GM12878 (cell line): ENCODE measurements around the gene XRCC2. TPM values are rescaled to one million over a fixed set of nuclear protein-coding genes. Genes with fewer than 3 reads are reported as not detected.

ENCODE experiments used
- ATAC-seq: fragments of 200-7000 bp; cut with Tn5 transposase; 3 replicates; pipeline ENCODE4 v1.9.1; 2020; ENCODE audit warnings: mild to moderate bottlenecking, moderate library complexity
- BruUV-seq: library from RNA; stranded (reverse); fragments of 400-500 nt; replicated peaks from 2 replicates; lab custom pipeline; 2021; lab: Mats Ljungman, UMichigan
- CTCF ChIA-PET: fragments of 300-600 bp; sonication (Branson Sonifier 250); formaldehyde crosslinking; extraction: SDS; loops from one replicate; lab custom pipeline; 2021; ENCODE audit warnings: inconsistent platforms; lab: Yijun Ruan, JAX
- POLR2A ChIA-PET: fragments of 350-600 bp; formaldehyde crosslinking; extraction: SDS; loops from one replicate; lab custom pipeline; 2021; ENCODE audit warnings: inconsistent platforms; lab: Charles Lee
- RAD21 ChIA-PET: fragments of 300-600 bp; sonication (Branson Sonifier 250); formaldehyde crosslinking; loops from one replicate; lab custom pipeline; 2023; ENCODE audit warnings: antibody characterized with exemption; ENCODE audit not compliant: unreplicated experiment; lab: Charles Lee
- SMC1A ChIA-PET: fragments of 300-600 bp; sonication (Branson Sonifier 250); formaldehyde crosslinking; loops from one replicate; lab custom pipeline; 2023; ENCODE audit not compliant: unreplicated experiment, uncharacterized antibody; lab: Charles Lee
- DNase-seq: peaks from one replicate; pipeline ENCODE4 v3.0.0-alpha.2; 2011; ENCODE audit warnings: low read depth, low spot score
- FAIRE-seq: peaks from 3 replicates; lab custom pipeline; 2011; peaks lifted over from hg19 to GRCh38; lab: Jason Lieb, UNC
- H2AFZ ChIP-seq: 2 replicates; pipeline ENCODE4 v1.6.0; 2011; ENCODE audit warnings: low read depth, low read length, control low read depth; ENCODE audit not compliant: control insufficient read depth
- H3K27ac ChIP-seq: 2 replicates; pipeline ENCODE4 v1.5.1; 2011; ENCODE audit warnings: control low read depth; ENCODE audit not compliant: control insufficient read depth, insufficient read depth
- H3K27me3 ChIP-seq, 2 experiments: replicated peaks in 1 of 2; 2 replicates each; pipeline versions ENCODE4 v1.6.0 to v1.6.1; 2011; ENCODE audit warnings: low read length in 1 of 2; ENCODE audit not compliant: control insufficient read depth in 2 of 2, insufficient read depth in 2 of 2
- H3K36me3 ChIP-seq, 2 experiments: 2 replicates each; pipeline ENCODE4 v1.5.1; 2011; ENCODE audit warnings: low read length in 1 of 2; ENCODE audit not compliant: control insufficient read depth in 2 of 2, insufficient read depth in 2 of 2
- H3K4me1 ChIP-seq: 2 replicates; pipeline ENCODE4 v1.6.1; 2011; ENCODE audit warnings: mild to moderate bottlenecking, low read length, moderate library complexity, mixed read lengths; ENCODE audit not compliant: control insufficient read depth, insufficient read depth
- H3K4me2 ChIP-seq: 2 replicates; pipeline ENCODE4 v1.6.0; 2011; ENCODE audit warnings: control low read depth; ENCODE audit not compliant: control insufficient read depth, insufficient read depth
- H3K4me3 ChIP-seq: fragments of 200-600 bp; sonication (generic); 2 replicates; pipeline ENCODE4 v1.5.1; 2016
- H3K79me2 ChIP-seq: 2 replicates; pipeline ENCODE4 v1.6.0; 2011; ENCODE audit warnings: low read length; ENCODE audit not compliant: control insufficient read depth, insufficient read depth
- H3K9ac ChIP-seq: 2 replicates; pipeline ENCODE4 v1.8.0; 2011; ENCODE audit warnings: low read length, control low read depth, mixed read lengths; ENCODE audit not compliant: control insufficient read depth, insufficient read depth
- H3K9me3 ChIP-seq: replicated peaks from 3 replicates; pipeline ENCODE4 v1.5.1; 2011; ENCODE audit warnings: mild to moderate bottlenecking, low read length; ENCODE audit not compliant: control insufficient read depth, insufficient read depth
- H4K20me1 ChIP-seq: 2 replicates; pipeline ENCODE4 v1.6.0; 2011; ENCODE audit not compliant: control insufficient read depth, insufficient read depth
- CBX3 ChIP-seq: fragments of 200-600 bp; sonication (generic); IDR thresholded peaks from 2 replicates; pipeline ENCODE4 v1.6.1; 2016; ENCODE audit warnings: low read depth, borderline replicate concordance
- CHD1 ChIP-seq: IDR thresholded peaks from 2 replicates; pipeline ENCODE4 v1.6.1; 2012; ENCODE audit warnings: low read depth, low read length, improper control_type of control experiment
- ELK1 ChIP-seq: IDR thresholded peaks from 2 replicates; pipeline ENCODE4 v1.6.1; 2012; ENCODE audit warnings: low read depth, low read length, improper control_type of control experiment
- MYB ChIP-seq: fragments of 150-350 bp; IDR thresholded peaks from 2 replicates; pipeline ENCODE4 v1.6.1; 2014; ENCODE audit warnings: mild to moderate bottlenecking, low read depth, low read length, borderline replicate concordance
- NFIC ChIP-seq: IDR thresholded peaks from 2 replicates; pipeline ENCODE4 v1.6.1; 2012; ENCODE audit warnings: low read depth, mild to moderate bottlenecking, inconsistent platforms, low read length, moderate library complexity
- PAX5 ChIP-seq: IDR thresholded peaks from 2 replicates; pipeline ENCODE4 v1.6.1; 2011; ENCODE audit warnings: low read depth, low read length, borderline replicate concordance
- PRDM15 ChIP-seq: fragments of 450-650 bp; formaldehyde crosslinking; IDR thresholded peaks from 2 replicates; pipeline ENCODE4 v1.4.0; 2020; ENCODE audit warnings: mild to moderate bottlenecking, moderate library complexity
- RAD21 ChIP-seq: IDR thresholded peaks from 2 replicates; pipeline ENCODE4 v1.6.1; 2011; ENCODE audit warnings: mild to moderate bottlenecking, low read depth, low read length, moderate library complexity; ENCODE audit not compliant: insufficient read depth
- RFX5 ChIP-seq: IDR thresholded peaks from 2 replicates; pipeline ENCODE4 v1.6.1; 2011; ENCODE audit warnings: low read depth, low read length, improper control_type of control experiment
- SMAD5 ChIP-seq: IDR thresholded peaks from 2 replicates; pipeline ENCODE4 v1.6.1; 2016; ENCODE audit warnings: antibody characterized with exemption, low read depth
- TAF1 ChIP-seq: IDR thresholded peaks from 2 replicates; pipeline ENCODE4 v1.6.1; 2011; ENCODE audit warnings: mild to moderate bottlenecking, low read depth, low read length, borderline replicate concordance
- TBL1XR1 ChIP-seq: IDR thresholded peaks from 2 replicates; pipeline ENCODE4 v1.6.1; 2012; ENCODE audit warnings: low read depth, low read length, improper control_type of control experiment
- ZBTB33 ChIP-seq: fragments of 450-650 bp; IDR thresholded peaks from 2 replicates; pipeline ENCODE4 v1.6.1; 2017; ENCODE audit warnings: mild to moderate bottlenecking
- ZNF592 ChIP-seq: fragments of 450-650 bp; IDR thresholded peaks from 2 replicates; pipeline ENCODE4 v1.6.1; 2017; ENCODE audit warnings: mild to moderate bottlenecking, moderate library complexity
- WGBS: methylation state at CpG from one replicate; pipeline ENCODE4 v1.1.6; 2016; ENCODE audit warnings: low lambda C conversion rate; ENCODE audit not compliant: insufficient replicate concordance, insufficient coverage; ENCODE audit errors: missing lambda C conversion rate; 5-methylcytosine and 5-hydroxymethylcytosine counted together
- in situ Hi-C: fragments of 300-500 bp; cut with MboI; formaldehyde crosslinking; loops from 9 replicates; pipeline ENCODE4 v1.14.3; 2018; ENCODE audit warnings: mixed read lengths
- intact Hi-C: fragments of 100-400 bp; cut with micrococcal nuclease; formaldehyde crosslinking; loops from one replicate; pipeline ENCODE4 v1.14.2; 2022; ENCODE audit not compliant: unreplicated experiment
- polyA plus RNA-seq, 11 experiments: library from polyadenylated mRNA; depleted of rRNA in 4 of 11; unstranded in 6 of 11; stranded (reverse) in 5 of 11; fragments of >200 nt; fragmentation: Nextera tagmentation in 4 of 11; fragmentation: Illumina TruSeq in 1 of 11; extraction: Ambion mirVana in 4 of 11; extraction: Trizol in 1 of 11; gene quantifications; 1 replicate in 1 of 11; 2 replicates in 10 of 11; pipeline versions ENCODE4 v1.2.1 to v1.2.3, GENCODE V29; 2011 to 2016; ENCODE audit warnings: inconsistent platforms in 2 of 11, missing spikeins in 2 of 11, low read depth in 1 of 11
- total RNA-seq, 4 experiments: library from RNA; depleted of rRNA in 3 of 4; stranded (reverse); fragments of >200 nt in 3 of 4; fragmentation: Illumina TruSeq in 1 of 4; extraction: Trizol in 1 of 4; gene quantifications; 2 replicates each; pipeline versions ENCODE4 v1.2.1 to v1.2.3, GENCODE V29; 2013 to 2021

The XRCC2 gene
- total and polyA plus RNA-seq, 10 of the 15 experiments (the other 5 are each of a cell fraction or from before 2014, with no cell fraction given): 4.8 to 21.4 (median 13.9) TPM

GRCh38 chr7:152723364-152723763 is 47.4 kb upstream of the XRCC2 start:
- Histone ChIP-seq H4K20me1 (no peaks in the 10 kb centered on the region), H3K27me3 (no peaks in the 10 kb centered on the region), H3K9ac (no peak overlapping the region), H3K9me3 (no peaks in the 10 kb centered on the region; the same call in 2 of the 3 replicates), H3K36me3 (no peaks in the 10 kb centered on the region), H3K4me1 (no peaks in the 10 kb centered on the region), H3K4me2 (no peak overlapping the region), H3K4me3 (no peak overlapping the region), H3K27ac (no peak overlapping the region), H3K79me2 (no peaks in the 10 kb centered on the region), H2AFZ (no peak overlapping the region)
- intact Hi-C loops (no loop called here), in situ Hi-C loops (no loop called here)
- FAIRE-seq: no peak
- no TSS peak for BruUV-seq
- CTCF ChIA-PET: interaction anchor here (0.6 to 1.2 kb wide), 3 partner anchors 16 to 452 kb away, joined by 3 read pairs; no protein-coding TSS in a partner anchor
- SMC1A ChIA-PET: interaction anchor here (1.2 kb wide), 1 partner anchor 12 kb away, joined by 3 read pairs; no protein-coding TSS in a partner anchor
- ATAC-seq: no peak
- DNase-seq: no peak
- POLR2A ChIA-PET: no interaction called here
- 70% methylated on average over 2 of the region's 2 CpGs for WGBS
- RAD21 ChIA-PET: interaction anchor here (1.1 kb wide), 1 partner anchor 17 kb away, joined by 3 read pairs; no protein-coding TSS in a partner anchor
- no peak for TF ChIP-seq TBL1XR1
- TF ChIP-seq MYB: no peak
- TF ChIP-seq CBX3: no peak
- TF ChIP-seq CHD1: no peak
- no peak for TF ChIP-seq ZBTB33
- TF ChIP-seq PRDM15 (CRISPR knock-in tag): no peak
- no peak for TF ChIP-seq PAX5
- no peak for TF ChIP-seq TAF1
- no peak for TF ChIP-seq SMAD5
- TF ChIP-seq NFIC: no peak
- no peak for TF ChIP-seq ZNF592
- no peak for TF ChIP-seq RFX5
- no peak for TF ChIP-seq ELK1
- no peak for TF ChIP-seq RAD21
